Astrocyte (in vitro differentiated cells and primary cell): Measurements from ENCODE around the gene CD99.

Source experiments
- CTCF ChIP-seq: IDR thresholded peaks from 2 replicates; pipeline ENCODE4 v1.5.1; 2011; ENCODE audit warnings: low read depth, mild to moderate bottlenecking, inconsistent platforms, low read length, moderate library complexity; ENCODE audit not compliant: insufficient read depth
- EZH2 ChIP-seq: IDR thresholded peaks from 2 replicates; pipeline ENCODE4 v1.6.1; 2012; ENCODE audit warnings: mild to moderate bottlenecking, low read length, inconsistent platforms; ENCODE audit not compliant: insufficient read depth

DNA sequence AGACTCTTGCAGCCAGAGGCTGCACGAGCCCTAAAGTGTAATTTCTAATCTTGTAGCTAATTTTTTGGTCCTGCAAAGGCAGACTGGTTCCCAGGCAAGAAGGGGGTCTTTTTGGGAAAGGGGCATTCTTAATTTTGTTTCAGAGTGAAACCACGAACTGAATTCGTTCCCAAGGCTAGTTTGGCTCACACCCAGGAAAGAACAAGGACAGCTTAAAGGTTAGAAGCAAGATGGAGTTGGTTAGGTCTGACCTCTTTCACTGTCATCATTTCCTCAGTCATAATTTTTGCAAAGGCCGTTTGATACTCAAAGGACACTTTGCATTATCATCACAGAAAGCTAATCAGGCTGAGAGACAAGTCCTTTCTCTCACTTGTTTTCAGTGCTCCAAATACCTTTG is 91.7 kb downstream of the CD99 start:
- TF ChIP-seq EZH2 (no peak), CTCF (no peak)
